Activated CD4-positive, alpha-beta T cell treated with anti-CD3 and anti-CD28 coated beads for 36 hours (primary cell): Measurements from ENCODE around the gene MMP14. TPM values are rescaled to one million over a fixed set of nuclear protein-coding genes. Genes with fewer than 3 reads are reported as not detected.
A peak's percentile ranks its signal among the peaks of the same experiment; 100 is the strongest.

Source experiments
- ATAC-seq: fragments of 200-7000 bp; cut with Tn5 transposase; one replicate; pipeline ENCODE4 v1.10.0; 2021; ENCODE audit warnings: mild to moderate bottlenecking, moderate library complexity
- CTCF ChIA-PET: fragments of 350-600 bp; sonication (Branson Sonifier 250); formaldehyde crosslinking; loops from one replicate; lab custom pipeline; 2021; ENCODE audit warnings: antibody characterized with exemption; lab: Charles Lee
- POLR2A ChIA-PET: fragments of 350-600 bp; sonication (Branson Sonifier 250); formaldehyde crosslinking; loops from one replicate; lab custom pipeline; 2021; ENCODE audit warnings: antibody characterized with exemption, inconsistent platforms; lab: Charles Lee
- DNase-seq: peaks from one replicate; pipeline ENCODE4 v3.0.0-alpha.2; 2020
- H3K27ac Mint-ChIP-seq: one replicate; pipeline ENCODE4 v1.8.0; 2021; ENCODE audit warnings: mixed read lengths
- H3K27me3 Mint-ChIP-seq: one replicate; pipeline ENCODE4 v1.8.0; 2021; ENCODE audit warnings: mixed read lengths
- H3K36me3 Mint-ChIP-seq: one replicate; pipeline ENCODE4 v1.8.0; 2021; ENCODE audit warnings: low read depth, mixed read lengths
- H3K4me1 Mint-ChIP-seq: one replicate; pipeline ENCODE4 v1.8.0; 2021; ENCODE audit warnings: mixed read lengths
- H3K4me3 Mint-ChIP-seq: one replicate; pipeline ENCODE4 v1.8.0; 2021; ENCODE audit warnings: mild to moderate bottlenecking, moderate library complexity, mixed read lengths
- H3K9me3 Mint-ChIP-seq: one replicate; pipeline ENCODE4 v1.8.0; 2021; ENCODE audit warnings: low read depth, mixed read lengths
- intact Hi-C, 2 experiments: fragments of 100-400 bp; cut with DNase I in 1 of 2; cut with micrococcal nuclease in 1 of 2; formaldehyde crosslinking; loops; one replicate each; pipeline versions ENCODE4 v1.14.2 to v1.15.1; 2022 to 2024; cut with DNase I, micrococcal nuclease
- total RNA-seq, 2 experiments: library from RNA; stranded (reverse); gene quantifications; one replicate each; pipeline ENCODE4 v1.2.3, GENCODE V29; 2021

MMP14 gene
- total RNA-seq, 2 experiments from 2014 or later, result 2.0 to 2.1 TPM

- Mint-ChIP-seq H3K27ac (peak within 1 kb of the TSS; percentile 98), H3K36me3 (peaks cover 18% of the 10 kb centered on the region), H3K9me3 (peaks cover 3% of the 10 kb centered on the region), H3K4me3 (peak within 1 kb of the TSS; percentile 82), H3K27me3 (no peaks in the 10 kb centered on the region), H3K4me1 (peaks cover 26% of the 10 kb centered on the region)
- ChIA-PET POLR2A (interaction anchor here (0.5 to 1.6 kb wide), 8 partner anchors 9 to 273 kb away, joined by 3 to 13 read pairs (median 3); partner anchors contain the start of genes DAD1 and OXA1L), CTCF (interaction anchor here (0.6 to 10.6 kb wide), 15 partner anchors 9 to 987 kb away, joined by 3 to 148 read pairs (median 3); partner anchors contain the start of gene OXA1L)
- intact Hi-C loops, result loop anchor here (1.0 to 10.0 kb wide), 12 partner anchors 41 to 637 kb away; partner anchors contain the start of genes LRP10 (in 2 of the 2), OXA1L (in 2 of the 2), RBM23 (in 2 of the 2) and AJUBA (in 1 of the 2)
- ATAC-seq (peak; percentile 92), DNase-seq (peak; percentile 94)
Measured at GRCh38 chr14:22829661-22830442, 6.5 kb upstream of the MMP14 start, which contains the start of gene MRPL52. Gene MRPL52, plus strand, starts transcription at chr14:22829887. Its CDS starts 26 bp downstream, at chr14:22829913.

GRCh38 chr14:22830443-22831010, 5.9 kb upstream of the MMP14 start:
- intact Hi-C loops, result loop anchor here in 1 of 2 experiments (1.0 kb wide), 1 partner anchor 41 kb away; the partner anchor contains the start of gene LRP10
- peaks cover 23% of the 10 kb centered on the region for H3K4me1 Mint-ChIP-seq
- ATAC-seq (peak; percentile 8), DNase-seq (no peak)
- POLR2A ChIA-PET, result interaction anchor here (0.5 to 1.6 kb wide), 8 partner anchors 8 to 274 kb away, joined by 3 to 13 read pairs (median 3); partner anchors contain the start of genes DAD1 and OXA1L
- CTCF ChIA-PET, result interaction anchor here (0.6 to 10.6 kb wide), 15 partner anchors 9 to 988 kb away, joined by 3 to 148 read pairs (median 3); partner anchors contain the start of gene OXA1L
- peak overlapping the region; percentile 82 for H3K4me3 Mint-ChIP-seq
- H3K36me3 Mint-ChIP-seq, result peaks cover 22% of the 10 kb centered on the region
- H3K9me3 Mint-ChIP-seq, result peaks cover 3% of the 10 kb centered on the region
- H3K27me3 Mint-ChIP-seq, result no peaks in the 10 kb centered on the region
- peak overlapping the region; percentile 98 for H3K27ac Mint-ChIP-seq

GRCh38 chr14:22835505-22835904, 880 bp upstream of the MMP14 start:
- Mint-ChIP-seq H3K36me3 (peaks cover 33% of the 10 kb centered on the region), H3K9me3 (no peaks in the 10 kb centered on the region), H3K27ac (no peak overlapping the region), H3K4me1 (peaks cover 22% of the 10 kb centered on the region), H3K27me3 (peaks cover 12% of the 10 kb centered on the region), H3K4me3 (no peak overlapping the region)
- ATAC-seq (no peak), DNase-seq (no peak)
- CTCF ChIA-PET, result interaction anchor here (0.6 to 4.1 kb wide), 6 partner anchors 12 to 266 kb away, joined by 3 to 28 read pairs (median 4); partner anchors contain the start of gene OXA1L
- intact Hi-C loops, result no loop called here
- POLR2A ChIA-PET, result interaction anchor here (0.6 kb wide), 1 partner anchor 921 kb away, joined by 3 read pairs; no protein-coding TSS in a partner anchor

- intact Hi-C loops, result no loop called here
- H3K4me3 Mint-ChIP-seq, result peak overlapping the region; percentile 63
- H3K27ac Mint-ChIP-seq, result peak overlapping the region; percentile 17
- CTCF ChIA-PET, result interaction anchor here (0.6 to 4.1 kb wide), 12 partner anchors 9 to 280 kb away, joined by 3 to 28 read pairs (median 4); no protein-coding TSS in a partner anchor
- H3K27me3 Mint-ChIP-seq, result peaks cover 13% of the 10 kb centered on the region
- H3K9me3 Mint-ChIP-seq, result no peaks in the 10 kb centered on the region
- H3K36me3 Mint-ChIP-seq, result peaks cover 22% of the 10 kb centered on the region
- DNase-seq (no peak), ATAC-seq (peak; percentile 57)
- peaks cover 12% of the 10 kb centered on the region for H3K4me1 Mint-ChIP-seq
- POLR2A ChIA-PET, result interaction anchor here (0.6 to 0.9 kb wide), 3 partner anchors 15 to 71 kb away, joined by 4 read pairs; partner anchors contain the start of gene OXA1L
Measured at GRCh38 chr14:22837114-22837749, 847 bp downstream of the MMP14 start.

- Mint-ChIP-seq H3K4me1 (peaks cover 12% of the 10 kb centered on the region), H3K27me3 (peaks cover 13% of the 10 kb centered on the region), H3K27ac (no peak overlapping the region), H3K4me3 (no peak overlapping the region), H3K36me3 (peaks cover 22% of the 10 kb centered on the region), H3K9me3 (no peaks in the 10 kb centered on the region)
- ATAC-seq (no peak), DNase-seq (no peak)
- intact Hi-C loops, result no loop called here
- POLR2A ChIA-PET, result interaction anchor here (0.6 to 1.2 kb wide), 4 partner anchors 71 to 331 kb away, joined by 3 to 4 read pairs (median 4); partner anchors contain the start of genes DAD1 and OXA1L
- CTCF ChIA-PET, result interaction anchor here (0.6 to 4.1 kb wide), 10 partner anchors 9 to 281 kb away, joined by 3 to 28 read pairs (median 4); no protein-coding TSS in a partner anchor
Measured at GRCh38 chr14:22837750-22838538, 1.6 kb downstream of the MMP14 start.

GRCh38 chr14:22838631-22839041, 2.3 kb downstream of the MMP14 start:
- peaks cover 13% of the 10 kb centered on the region for H3K27me3 Mint-ChIP-seq
- peaks cover 18% of the 10 kb centered on the region for H3K36me3 Mint-ChIP-seq
- DNase-seq (no peak), ATAC-seq (no peak)
- ChIA-PET CTCF (interaction anchor here (0.6 to 4.1 kb wide), 6 partner anchors 16 to 28 kb away, joined by 3 to 28 read pairs (median 4); no protein-coding TSS in a partner anchor), POLR2A (interaction anchor here (0.6 to 1.2 kb wide), 3 partner anchors 8 to 331 kb away, joined by 3 to 4 read pairs (median 4); partner anchors contain the start of genes DAD1 and MRPL52)
- no peak overlapping the region for H3K4me3 Mint-ChIP-seq
- intact Hi-C loops, result no loop called here
- no peak overlapping the region for H3K27ac Mint-ChIP-seq
- H3K9me3 Mint-ChIP-seq, result no peaks in the 10 kb centered on the region
- peaks cover 12% of the 10 kb centered on the region for H3K4me1 Mint-ChIP-seq

GRCh38 chr14:22839159-22839779, 2.9 kb downstream of the MMP14 start:
- H3K4me3 Mint-ChIP-seq, result no peak overlapping the region
- peaks cover 12% of the 10 kb centered on the region for H3K4me1 Mint-ChIP-seq
- DNase-seq (no peak), ATAC-seq (no peak)
- H3K9me3 Mint-ChIP-seq, result no peaks in the 10 kb centered on the region
- intact Hi-C loops, result no loop called here
- ChIA-PET CTCF (interaction anchor here (0.6 to 1.5 kb wide), 8 partner anchors 14 to 269 kb away, joined by 3 to 5 read pairs (median 4); no protein-coding TSS in a partner anchor), POLR2A (interaction anchor here (1.0 to 1.2 kb wide), 2 partner anchors 9 to 251 kb away, joined by 3 to 4 read pairs; partner anchors contain the start of genes DAD1 and MRPL52)
- H3K27me3 Mint-ChIP-seq, result peaks cover 13% of the 10 kb centered on the region
- peaks cover 16% of the 10 kb centered on the region for H3K36me3 Mint-ChIP-seq
- no peak overlapping the region for H3K27ac Mint-ChIP-seq

GRCh38 chr14:22841311-22841710, 4.9 kb downstream of the MMP14 start:
- ATAC-seq (no peak), DNase-seq (no peak)
- intact Hi-C loops, result no loop called here
- Mint-ChIP-seq H3K4me3 (no peak overlapping the region), H3K27me3 (peaks cover 14% of the 10 kb centered on the region), H3K36me3 (peaks cover 4% of the 10 kb centered on the region), H3K27ac (no peak overlapping the region), H3K9me3 (no peaks in the 10 kb centered on the region), H3K4me1 (peaks cover 11% of the 10 kb centered on the region)
- POLR2A ChIA-PET, result no interaction called here
- CTCF ChIA-PET, result interaction anchor here (0.8 to 1.4 kb wide), 5 partner anchors 9 to 14 kb away, joined by 3 to 8 read pairs (median 4); no protein-coding TSS in a partner anchor

GRCh38 chr14:22841769-22842168, 5.4 kb downstream of the MMP14 start:
- ChIA-PET CTCF (interaction anchor here (1.1 kb wide), 1 partner anchor 11 kb away, joined by 4 read pairs; no protein-coding TSS in a partner anchor), POLR2A (no interaction called here)
- no peak for DNase-seq
- no peak for ATAC-seq
- intact Hi-C loops, result no loop called here
- Mint-ChIP-seq H3K4me1 (peaks cover 9% of the 10 kb centered on the region), H3K27me3 (peaks cover 13% of the 10 kb centered on the region), H3K36me3 (peaks cover 3% of the 10 kb centered on the region), H3K9me3 (no peaks in the 10 kb centered on the region), H3K27ac (no peak overlapping the region), H3K4me3 (no peak overlapping the region)
